ENCODE measurements around the gene GLP2R.

GLP2R gene

DNA sequence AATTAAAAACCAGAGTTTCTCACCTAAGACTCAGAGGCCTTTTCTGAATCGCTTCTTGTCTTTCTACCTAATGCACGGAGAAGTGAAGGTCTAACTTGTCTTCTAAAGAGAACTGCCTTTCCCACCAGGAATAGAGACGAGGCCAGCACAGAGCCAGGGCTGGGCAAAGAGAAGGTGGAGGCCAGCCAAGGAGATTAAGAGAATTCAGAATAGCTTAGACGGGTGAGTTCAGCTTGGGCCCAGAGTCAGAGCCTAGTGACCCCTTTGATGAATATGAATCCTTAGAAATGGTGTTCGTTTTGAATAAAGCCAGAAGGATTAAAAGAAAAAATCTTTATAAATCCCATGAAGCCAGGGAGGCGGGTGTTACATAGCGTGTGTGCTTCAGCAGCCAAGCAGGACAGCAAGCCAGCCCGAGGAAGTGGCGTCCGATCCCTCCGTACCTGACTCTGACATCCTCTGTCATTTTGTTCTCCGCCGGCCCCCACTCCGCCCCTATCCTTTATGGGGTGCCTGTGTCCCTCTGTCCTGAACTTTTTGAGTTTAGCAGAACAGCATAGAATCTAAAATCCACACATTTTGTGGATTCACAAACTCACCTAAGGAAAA lies 11.3 kb upstream of the GLP2R start:
- DNase-seq, result no peak

DNA sequence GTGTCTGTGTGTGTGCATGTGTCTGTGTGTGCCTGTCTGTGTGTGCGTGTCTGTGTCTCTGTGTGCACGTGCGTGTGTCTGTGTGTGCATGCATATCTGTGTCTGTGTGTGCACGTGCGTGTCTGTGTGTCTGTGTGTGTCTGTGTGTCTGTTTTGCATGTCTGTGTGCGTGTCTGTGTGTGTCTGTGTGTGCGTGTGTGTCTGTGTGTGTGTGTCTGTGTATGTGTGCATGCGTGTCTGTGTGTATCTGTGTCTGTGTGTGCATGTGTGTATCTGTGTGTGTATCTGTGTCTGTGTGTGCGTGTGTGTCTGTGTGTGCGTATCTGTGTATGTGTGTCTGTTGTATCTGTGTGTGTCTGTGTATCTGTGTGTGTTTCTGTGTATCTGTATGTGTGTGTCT lies 9.3 kb upstream of the GLP2R start:
- DNase-seq, result no peak

DNA sequence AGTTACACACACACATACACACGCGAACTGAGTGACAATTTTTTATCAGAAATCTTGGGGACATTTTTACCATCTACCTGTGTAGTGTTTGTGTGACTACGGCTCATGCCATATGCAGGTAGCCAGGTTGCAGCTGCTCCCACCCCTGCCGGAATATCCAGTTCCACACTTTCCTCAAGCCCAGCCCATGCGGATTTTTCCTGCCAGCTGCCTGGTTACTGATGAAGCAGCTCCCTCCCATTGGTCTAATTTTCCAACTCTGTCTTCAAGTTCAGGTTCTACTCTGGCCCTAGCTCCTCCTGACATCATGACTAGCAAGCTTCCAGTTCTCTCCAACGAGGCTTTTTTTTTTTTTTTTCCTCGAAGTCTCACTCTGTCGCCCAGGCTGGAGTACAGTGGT lies 8.6 kb upstream of the GLP2R start:
- no peak for DNase-seq

DNA sequence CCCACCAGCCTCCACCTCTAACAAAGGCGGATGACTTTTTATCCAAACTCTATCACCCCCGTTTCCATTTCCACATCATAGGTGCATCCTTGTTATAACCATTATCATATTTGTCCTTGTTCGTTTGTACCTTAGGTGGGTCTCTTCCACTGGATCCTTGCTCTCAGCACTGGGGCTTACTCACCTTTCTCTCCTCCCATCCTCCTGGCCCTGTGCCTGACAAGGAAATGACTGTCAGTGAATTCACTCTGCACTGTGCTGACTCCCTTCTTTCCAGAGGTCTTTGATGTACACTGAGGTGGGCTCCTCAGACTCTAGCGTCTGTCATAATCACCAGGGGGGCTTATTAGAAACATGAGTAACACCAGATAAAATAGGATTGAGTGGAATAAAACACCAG lies 7.0 kb upstream of the GLP2R start:
- no peak for DNase-seq

DNA sequence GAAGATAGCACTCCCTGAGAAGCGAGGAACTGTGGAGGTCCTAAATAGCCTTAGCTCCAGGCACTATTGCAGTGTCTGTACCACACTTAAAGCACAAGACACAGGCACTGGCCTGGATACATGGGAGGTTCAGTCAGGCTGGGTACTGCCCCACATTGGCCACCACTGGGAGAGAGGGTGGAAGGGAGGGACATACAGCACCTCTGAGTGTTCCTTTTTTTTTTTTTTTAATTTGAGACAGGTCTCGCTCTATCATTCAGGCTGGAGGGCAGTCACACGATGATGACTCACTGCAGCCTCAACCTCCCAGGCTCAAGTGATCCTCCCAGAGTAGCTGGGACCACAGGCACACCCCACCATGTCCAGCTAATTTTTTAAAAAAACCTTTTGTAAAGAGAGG lies 5.3 kb upstream of the GLP2R start:
- no peak for DNase-seq

DNA sequence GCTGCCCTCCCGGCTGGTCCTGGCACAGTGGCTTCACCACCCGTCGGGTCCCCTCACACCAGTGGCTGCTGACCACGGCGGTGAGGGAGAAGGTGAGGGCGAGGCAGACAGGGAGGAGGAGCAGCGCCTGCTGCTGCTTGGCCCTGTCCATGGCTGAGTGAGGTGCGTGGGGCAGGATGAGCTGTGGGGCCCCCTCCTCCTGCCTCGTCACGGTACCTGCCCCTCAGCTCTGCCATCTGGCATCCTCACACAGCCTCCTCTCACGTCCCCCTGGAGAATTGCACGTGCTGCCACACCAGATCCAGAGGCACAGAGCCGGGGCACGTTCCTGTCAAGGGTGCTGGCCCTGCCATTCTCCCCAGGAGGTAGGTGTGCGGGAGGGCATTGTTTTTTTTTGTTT lies 3.8 kb upstream of the GLP2R start, which contains the start of gene GSG1L2:
GSG1L2 (minus strand) TSS at position 159 of the 400 bp plus-strand sequence; CDS start at position 151, 8 bp downstream.
- DNase-seq, result no peak

DNA sequence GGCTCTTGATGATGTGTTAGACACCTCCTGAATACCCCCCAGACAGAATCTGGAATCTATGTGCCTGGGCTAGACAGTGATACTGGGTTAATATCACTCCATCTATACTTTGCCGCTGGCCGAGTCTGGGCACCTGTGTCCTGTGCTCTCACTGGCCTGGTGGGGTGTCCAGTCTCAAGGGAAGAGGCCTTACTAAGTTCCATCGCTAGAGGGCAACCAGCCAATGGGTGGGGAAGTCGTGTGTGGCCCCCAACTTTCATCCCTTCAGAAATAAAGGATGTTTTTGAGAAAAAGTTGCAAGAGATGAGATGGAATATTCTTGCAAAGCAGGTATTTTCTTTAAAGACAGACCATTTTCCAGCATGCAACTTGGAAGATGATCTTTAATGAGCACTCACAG lies 1.6 kb upstream of the GLP2R start:
- no peak for DNase-seq

DNA sequence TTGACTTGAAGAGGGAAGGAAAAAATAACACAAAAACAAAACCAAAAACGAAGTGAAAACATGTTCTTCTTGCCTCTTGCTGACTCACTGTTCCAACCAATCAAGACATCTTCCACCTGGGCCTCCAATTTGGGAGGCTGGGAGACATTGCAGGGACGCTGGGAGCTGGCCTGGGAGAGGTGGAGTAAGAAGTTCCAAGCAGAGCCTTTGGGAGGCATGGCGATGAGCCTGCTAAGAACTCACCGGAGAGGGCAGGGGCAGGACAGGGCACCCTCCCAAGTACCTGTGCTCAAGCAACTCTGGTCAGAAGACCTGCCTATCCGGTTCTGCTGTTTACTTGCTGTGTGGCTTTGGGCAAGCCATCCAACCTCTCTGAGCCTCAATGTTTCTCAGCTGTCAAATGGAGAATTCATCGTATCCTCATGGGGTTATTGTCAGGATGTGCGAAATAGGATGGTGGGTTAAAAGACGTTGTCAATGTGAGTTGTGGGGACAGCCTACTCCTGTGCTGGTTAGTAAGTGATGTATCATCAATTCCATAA lies 856 bp upstream of the GLP2R start:
- no peak for DNase-seq

DNA sequence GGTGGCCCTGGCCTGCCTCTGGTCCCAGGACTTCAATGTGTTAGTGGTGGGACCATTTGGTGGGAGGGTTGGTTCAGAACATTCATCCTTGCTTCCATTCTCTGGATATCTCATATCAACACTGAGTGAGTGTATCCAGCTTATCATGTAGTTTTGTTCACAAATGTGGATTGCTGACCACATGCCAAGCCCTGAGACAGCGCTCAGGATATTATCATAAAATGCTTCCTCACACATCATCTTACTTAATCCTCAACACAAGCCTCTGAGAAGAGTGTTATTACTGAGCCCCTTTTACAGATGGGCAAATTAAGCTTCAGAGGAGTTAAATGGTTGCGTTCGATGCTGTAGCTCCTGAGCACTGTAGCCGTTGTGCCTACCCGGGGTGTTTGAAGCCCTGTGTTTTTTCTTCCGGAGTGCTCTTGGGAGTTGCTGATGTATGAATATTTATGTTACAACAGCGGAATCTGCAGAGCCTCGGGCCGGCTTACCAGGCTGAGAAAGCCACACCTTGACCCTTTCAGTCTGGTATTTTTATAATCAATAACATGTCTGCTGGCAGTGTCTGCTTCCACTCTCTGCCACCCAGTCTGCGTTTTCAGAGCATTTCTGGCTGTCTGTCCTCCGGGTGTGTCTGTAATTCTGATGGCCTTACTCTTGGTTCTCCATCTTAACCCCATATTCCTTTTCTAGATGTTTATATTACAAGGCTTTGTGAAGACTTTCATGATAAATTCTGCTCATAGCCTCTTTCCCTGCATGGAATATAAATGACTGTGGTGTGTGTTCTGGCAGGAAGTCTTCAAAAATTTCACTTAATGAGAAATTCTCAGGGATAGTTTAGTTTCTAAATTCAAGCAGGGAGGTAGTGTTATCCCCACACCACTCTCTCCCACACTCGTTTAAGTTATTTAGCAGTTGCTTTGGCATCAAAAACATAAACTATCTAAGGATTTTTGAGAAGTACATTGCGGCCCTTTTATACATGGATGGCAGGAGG lies 2.9 kb downstream of the GLP2R start:
- DNase-seq, result no peak

DNA sequence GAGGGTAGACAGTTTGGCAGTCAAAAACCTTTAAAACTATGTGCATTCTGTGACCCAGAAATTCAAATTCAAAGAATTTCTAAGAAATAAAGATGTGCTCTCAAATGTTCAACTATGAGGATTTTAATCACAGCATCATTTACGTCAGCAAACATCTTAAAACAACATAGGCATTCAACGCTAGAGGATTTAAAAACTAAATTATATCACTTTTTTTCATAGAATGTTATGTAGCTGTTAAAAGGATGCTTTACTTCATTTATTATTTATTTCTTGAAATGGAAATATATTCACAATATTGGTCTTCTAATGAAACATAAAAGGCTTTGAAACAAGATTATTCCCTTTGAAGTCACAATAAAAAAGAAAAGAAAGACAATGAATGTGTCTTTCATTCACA lies 3.6 kb downstream of the GLP2R start:
- no peak for DNase-seq

DNA sequence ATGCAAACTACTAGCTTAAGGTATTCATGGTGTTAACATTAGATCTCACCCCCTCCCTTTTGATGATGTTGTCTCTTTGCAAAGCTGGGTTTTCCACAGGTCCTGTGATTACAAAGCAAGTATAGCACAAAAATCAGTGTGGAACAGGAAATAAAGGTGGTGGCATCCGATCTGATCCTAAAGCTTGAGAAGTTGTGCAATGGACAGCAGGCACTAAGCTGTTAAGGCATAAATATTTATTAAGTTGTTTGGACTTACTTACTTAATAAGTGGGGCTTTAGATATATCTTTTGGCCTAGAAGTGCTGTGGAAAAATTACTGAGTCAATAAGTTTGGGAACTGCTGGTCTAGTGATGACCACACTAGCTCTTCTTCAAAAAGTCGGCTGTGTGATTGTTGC lies 5.0 kb downstream of the GLP2R start:
- no peak for DNase-seq

DNA sequence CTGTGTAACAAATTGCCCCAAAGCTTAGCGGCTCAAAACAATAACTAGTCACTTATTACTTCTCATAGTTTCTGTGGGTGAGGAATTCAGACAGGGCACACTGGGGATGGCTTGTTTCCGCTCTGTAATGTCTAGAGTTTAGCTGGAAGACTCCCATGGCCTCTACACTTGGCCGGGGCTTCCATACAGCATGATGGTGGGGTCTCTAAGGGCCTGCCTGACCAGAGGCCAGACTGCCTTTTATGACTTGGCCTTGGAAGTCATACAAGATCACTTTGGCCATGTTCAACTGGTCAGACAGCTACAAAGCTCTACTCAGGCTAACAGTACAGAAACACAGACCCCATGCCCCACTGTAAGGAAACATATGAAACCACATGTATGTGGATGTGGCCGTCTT lies 8.2 kb downstream of the GLP2R start:
- no peak for DNase-seq

DNA sequence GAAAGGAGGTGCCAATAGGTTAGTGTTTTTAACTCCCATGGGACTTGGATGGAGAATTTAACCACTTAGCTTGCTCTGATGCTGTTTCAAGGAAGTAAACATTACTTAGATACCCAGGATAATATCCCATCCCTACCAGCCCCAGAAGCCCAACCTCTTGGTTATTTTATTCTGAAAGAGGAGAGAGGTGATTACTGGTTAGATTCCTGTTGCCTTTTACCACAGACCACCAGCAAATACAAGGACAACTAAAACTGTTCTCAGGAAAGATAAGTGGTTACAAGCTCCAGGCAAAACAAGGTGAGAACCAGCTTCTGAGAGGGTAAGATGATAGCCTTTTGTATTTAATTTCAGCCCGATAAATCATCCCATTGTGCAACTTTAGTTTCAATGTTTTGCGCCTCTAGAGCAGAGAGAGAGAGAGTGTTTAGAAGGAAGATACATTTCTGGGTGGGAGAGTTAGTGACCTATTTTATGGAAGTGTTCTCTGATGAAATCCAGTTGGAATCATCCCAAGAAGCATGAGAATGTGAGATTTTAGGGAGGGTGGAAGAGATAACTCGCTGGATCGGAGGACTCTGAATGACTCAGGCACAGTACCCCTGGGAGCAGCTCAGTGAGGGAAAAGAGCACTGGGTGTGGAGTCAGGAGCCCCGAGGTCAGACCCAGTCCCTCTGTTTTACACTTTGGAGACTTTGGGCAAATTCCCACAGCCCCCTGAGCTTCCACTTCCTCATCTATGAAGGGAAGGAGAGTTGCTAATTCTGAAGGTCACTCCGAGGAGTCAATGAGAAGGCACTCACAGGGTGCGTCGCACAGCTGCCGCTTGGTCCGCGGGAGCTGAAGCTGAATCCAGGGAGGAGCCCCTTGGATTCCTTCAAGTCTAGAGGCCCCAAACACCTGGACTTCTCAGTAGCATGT lies 12.1 kb downstream of the GLP2R start:
- DNase-seq, result no peak

DNA sequence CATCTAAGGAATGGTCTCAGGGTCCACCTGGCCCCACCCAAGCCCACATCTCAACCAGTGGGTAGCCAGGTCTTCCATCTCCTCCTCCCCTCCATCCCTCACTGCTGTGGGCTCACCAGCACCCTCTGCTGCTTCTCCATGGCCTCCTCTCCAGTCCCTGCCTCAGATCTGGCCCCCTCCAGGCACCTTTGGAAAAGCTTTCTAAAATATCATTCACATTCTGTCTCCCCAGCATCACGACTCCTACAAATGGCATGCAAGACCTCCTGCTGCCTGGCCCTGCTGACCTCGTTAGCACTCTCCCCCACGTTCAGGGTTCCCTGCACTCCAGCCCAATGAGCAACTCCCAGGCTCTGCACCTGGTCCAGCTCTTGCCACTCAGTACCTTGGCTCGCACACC lies 13.7 kb downstream of the GLP2R start:
- DNase-seq, result no peak

DNA sequence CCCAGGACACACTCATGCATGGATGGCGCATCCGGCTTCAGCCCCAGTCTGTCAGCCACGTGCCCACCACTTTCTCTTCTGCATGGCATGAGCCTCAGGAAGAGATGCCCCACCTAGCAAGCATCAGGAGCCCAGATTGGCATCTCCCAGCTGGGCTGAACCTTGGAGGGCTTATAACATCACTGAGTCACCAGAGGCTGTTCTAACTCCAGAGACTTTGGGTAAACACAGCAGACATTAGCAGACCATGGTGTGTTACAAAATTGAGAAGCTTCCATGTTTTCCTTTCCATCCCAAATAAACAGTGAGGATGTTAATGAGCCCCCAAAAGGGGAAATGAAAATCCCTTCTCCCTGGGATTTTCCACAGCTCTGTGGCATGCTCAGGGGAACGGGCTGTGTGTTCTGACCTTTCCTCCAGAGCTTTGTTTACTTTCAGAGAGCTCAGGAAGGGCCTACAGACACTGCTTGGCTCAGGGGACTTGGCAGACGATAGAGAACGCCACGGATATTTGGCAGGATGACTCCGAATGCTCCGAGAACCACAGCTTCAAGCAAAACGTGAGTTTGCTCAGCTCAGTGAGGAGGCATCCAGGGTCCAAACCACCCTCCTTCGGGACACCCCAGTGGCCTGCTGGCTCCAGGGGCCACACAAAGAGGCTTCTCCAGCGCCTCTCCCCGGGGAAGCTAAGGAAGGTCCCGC lies 16.5 kb downstream of the GLP2R start:
- no peak for DNase-seq

DNA sequence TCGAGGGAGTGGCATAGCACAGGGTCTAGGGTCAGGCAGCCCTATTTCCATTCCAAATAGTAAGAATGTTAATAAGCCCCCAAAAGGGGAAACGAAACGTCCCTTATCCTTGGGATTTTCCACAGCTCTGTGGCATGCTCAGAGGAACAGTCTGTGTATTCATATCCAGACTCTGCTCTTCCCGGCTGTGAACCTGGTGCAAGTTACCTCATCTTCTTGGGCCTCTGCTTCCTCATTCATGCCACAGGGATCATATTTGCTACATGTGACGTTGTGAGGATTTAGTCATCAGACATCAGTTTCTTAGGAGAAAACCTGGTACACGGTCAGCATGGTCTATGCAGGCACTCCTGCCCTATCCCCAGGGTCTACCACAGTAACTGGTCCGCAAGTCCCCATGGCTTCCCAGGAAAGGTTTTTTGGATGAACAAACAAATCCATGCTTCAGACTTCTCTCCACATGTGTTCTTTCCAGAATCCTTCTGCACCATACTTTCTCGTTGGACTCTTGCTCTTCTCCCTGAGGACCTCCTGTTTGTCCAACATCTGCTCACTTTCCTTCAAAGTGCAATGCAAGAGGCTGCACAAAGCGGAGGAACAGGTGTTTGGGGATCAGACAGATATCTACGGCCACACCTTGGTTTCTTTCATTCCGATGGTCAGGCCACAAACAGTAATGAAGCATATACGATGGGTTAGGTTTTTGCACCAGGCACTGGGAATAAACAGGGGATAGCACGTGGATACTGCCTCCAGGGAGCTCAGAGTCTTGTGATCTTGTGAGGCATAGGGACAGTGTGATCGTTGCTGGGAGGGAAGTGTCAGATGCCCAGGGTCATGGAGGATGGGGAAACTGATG lies 17.7 kb downstream of the GLP2R start:
- DNase-seq, result no peak

DNA sequence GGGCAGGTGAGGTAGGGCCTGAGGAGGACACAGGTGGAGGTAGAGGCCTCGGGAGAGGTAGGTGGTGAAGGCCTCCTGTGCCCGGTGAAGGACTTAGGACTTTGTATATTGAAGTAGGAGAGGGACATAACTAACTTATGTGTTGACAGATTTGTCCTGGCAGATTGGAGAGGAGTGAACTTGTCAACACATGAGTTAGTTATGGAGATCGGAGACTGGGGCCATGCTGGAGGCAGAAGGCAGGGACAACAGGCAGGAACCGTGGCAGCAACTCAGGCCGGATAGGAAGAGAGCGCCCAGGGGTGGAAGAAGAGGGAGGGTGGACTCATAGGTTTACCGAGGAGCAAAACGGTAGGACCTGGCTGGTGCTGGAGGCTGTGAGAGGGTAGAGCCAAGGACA lies 18.4 kb downstream of the GLP2R start:
- no peak for DNase-seq

DNA sequence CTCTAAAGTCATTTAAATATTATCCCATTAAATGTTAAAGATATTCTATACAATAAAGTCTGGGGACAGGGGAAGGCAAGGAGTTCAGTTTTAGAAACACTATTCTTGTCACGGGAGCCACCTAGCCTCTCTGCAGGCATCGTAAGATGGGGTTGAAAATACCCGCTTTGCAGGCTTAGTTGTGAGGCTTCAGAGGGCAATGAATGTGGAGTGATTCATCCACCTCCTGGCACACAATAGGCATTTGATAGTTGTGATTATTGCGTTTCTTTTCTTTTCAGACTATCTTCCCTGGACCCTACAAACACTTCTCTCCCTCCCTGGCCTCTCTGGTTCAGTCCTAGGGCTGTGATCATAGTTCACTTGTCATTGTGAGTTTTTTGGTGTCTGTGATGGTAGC lies 19.6 kb downstream of the GLP2R start:
- DNase-seq, result no peak

DNA sequence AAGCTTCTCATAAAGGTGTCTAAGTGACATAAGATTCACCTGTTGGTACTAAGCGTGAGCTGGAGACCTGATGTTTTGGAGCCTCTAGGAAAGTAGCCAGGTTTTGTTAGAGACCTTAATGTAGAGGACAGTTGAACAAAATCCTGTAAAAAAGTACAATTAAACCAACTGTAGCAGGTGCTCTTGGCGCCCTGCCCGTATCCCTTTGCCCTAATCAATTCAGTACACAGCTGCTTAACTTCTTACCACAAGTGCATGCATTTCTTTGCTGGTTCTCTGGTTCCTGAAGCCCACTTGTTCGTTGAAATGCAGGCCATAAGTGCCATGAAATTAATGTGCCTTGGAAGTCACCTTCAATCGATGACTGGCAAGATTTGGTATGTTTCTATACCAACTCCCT lies 24.4 kb downstream of the GLP2R start:
- DNase-seq, result no peak

DNA sequence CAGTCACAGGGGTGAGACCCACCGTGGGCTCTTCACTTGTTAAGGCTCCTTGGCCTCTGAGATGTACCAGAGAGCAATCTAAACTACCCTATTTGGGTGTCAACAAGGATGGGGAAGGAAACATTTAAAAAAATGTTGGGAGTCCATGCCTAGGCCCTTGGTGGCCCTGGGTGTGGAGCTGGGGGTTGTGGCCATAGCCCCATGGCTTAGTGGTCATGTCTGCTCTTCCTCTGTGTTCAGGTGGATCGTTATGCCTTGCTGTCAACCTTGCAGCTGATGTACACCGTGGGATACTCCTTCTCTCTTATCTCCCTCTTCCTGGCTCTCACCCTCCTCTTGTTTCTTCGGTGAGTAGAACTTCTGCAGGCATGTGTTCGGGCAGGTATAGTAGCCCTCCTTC lies 28.5 kb downstream of the GLP2R start:
- no peak for DNase-seq

DNA sequence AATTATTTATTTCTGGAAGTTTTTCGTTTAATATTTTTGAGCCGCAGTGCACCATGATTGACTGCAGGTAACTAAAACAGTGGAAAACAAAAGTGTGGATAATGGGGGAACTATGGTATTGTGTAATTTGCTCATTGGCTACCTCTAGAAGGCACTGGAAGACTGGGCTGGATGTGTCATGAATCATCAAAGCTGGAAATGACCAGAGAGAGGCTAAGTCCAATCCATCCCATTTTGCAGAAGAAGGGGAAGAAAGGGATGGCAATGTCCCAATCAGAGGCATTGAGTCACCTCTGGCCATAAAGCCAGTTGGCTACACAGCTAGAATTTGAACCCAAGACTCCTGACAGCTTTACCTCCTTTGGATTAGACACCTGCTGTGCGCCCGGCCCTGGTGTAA lies 29.3 kb downstream of the GLP2R start:
- DNase-seq, result no peak

Measured in COR-L47 (cell line).